GM21423 (cell line): Measurements from ENCODE around the gene PCDHGB4.
A peak's percentile ranks its signal among the peaks of the same experiment; 100 is the strongest.
"Not testable (repeated sequence)": the region's sequence is repeated elsewhere in the genome, so short reads cannot be mapped to it uniquely, and the experiment has no call there.

Experiments used
- ATAC-seq: cut with Tn5 transposase; IDR thresholded peaks from one replicate; pipeline ENCODE4 v1.9.1; 2021; ENCODE audit warnings: mild to moderate bottlenecking, moderate library complexity; ENCODE audit not compliant: unreplicated experiment

The PCDHGB4 gene

GRCh38 chr5:141397756-141398551 is 10.5 kb downstream of the PCDHGB4 start, which contains the start of gene PCDHGB5:
PCDHGB5 (plus strand) TSS chr5:141397947; CDS start chr5:141398128, 181 bp downstream.
- peak; percentile 90 for ATAC-seq

- no peak for ATAC-seq
These were observed 11.1 kb downstream of the PCDHGB4 start for GRCh38 chr5:141398608-141399007.

GRCh38 chr5:141399555-141400258 is 12.2 kb downstream of the PCDHGB4 start:
- ATAC-seq = no peak

- ATAC-seq = no peak
These were observed 15.2 kb downstream of the PCDHGB4 start, which contains the start of gene PCDHGA9 for GRCh38 chr5:141402553-141403243. PCDHGA9 (plus strand) TSS chr5:141402778; CDS start chr5:141402953, 175 bp downstream.

- ATAC-seq = no peak
These were observed 15.9 kb downstream of the PCDHGB4 start for GRCh38 chr5:141403387-141403786.

- ATAC-seq = peak; percentile 51
These were observed 20.4 kb downstream of the PCDHGB4 start, which contains the start of gene PCDHGB6 for GRCh38 chr5:141407790-141408505. PCDHGB6 (plus strand) TSS chr5:141408021; CDS start chr5:141408203, 182 bp downstream.

GRCh38 chr5:141409598-141410306 is 22.3 kb downstream of the PCDHGB4 start:
- no peak for ATAC-seq

- no peak for ATAC-seq
These were observed 24.1 kb downstream of the PCDHGB4 start for GRCh38 chr5:141411575-141411974.

GRCh38 chr5:141412854-141413539 is 25.5 kb downstream of the PCDHGB4 start, which contains the start of gene PCDHGA10:
PCDHGA10 (plus strand) TSS chr5:141412987; CDS start chr5:141413176, 189 bp downstream.
- peak; percentile 76 for ATAC-seq

- ATAC-seq = no peak
These were observed 26.1 kb downstream of the PCDHGB4 start for GRCh38 chr5:141413540-141414069.

- ATAC-seq = not testable (repeated sequence)
These were observed 27.2 kb downstream of the PCDHGB4 start for GRCh38 chr5:141414548-141415274.

GRCh38 chr5:141415275-141415618 is 27.7 kb downstream of the PCDHGB4 start:
- ATAC-seq = not testable (repeated sequence)

GRCh38 chr5:141417494-141418172 is 30.1 kb downstream of the PCDHGB4 start, which contains the start of gene PCDHGB7:
PCDHGB7 (plus strand) TSS chr5:141417677; CDS start chr5:141417860, 183 bp downstream.
- ATAC-seq = peak; percentile 75

GRCh38 chr5:141419074-141419880 is 31.8 kb downstream of the PCDHGB4 start:
- no peak for ATAC-seq

GRCh38 chr5:141420855-141421488 is 33.5 kb downstream of the PCDHGB4 start, which contains the start of gene PCDHGA11:
PCDHGA11 (plus strand) TSS chr5:141421051; CDS start chr5:141421228, 177 bp downstream.
- ATAC-seq = no peak

GRCh38 chr5:141421489-141421855 is 34.0 kb downstream of the PCDHGB4 start:
- ATAC-seq = no peak
